K562 (cell line): Measurements from ENCODE around the gene PEPD. TPM values are rescaled to one million over a fixed set of nuclear protein-coding genes. Genes with fewer than 3 reads are reported as not detected.

Source experiments
- ATAC-seq: fragments of 200-7000 bp; cut with Tn5 transposase; 3 replicates; pipeline ENCODE4 v1.9.1; 2020; ENCODE audit warnings: moderate library complexity
- BruUV-seq: library from RNA; stranded (reverse); fragments of 400-500 nt; replicated peaks from 2 replicates; lab custom pipeline; 2021; lab: Mats Ljungman, UMichigan
- CTCF ChIA-PET: fragments of 300-600 bp; formaldehyde crosslinking; extraction: SDS; loops from one replicate; lab custom pipeline; 2021; ENCODE audit warnings: low intra/inter-chr PET ratio; lab: Yijun Ruan, JAX
- POLR2A ChIA-PET: fragments of 300-600, 350-650 bp; sonication (Branson Sonifier 250); formaldehyde crosslinking; extraction: SDS; loops from one replicate; lab custom pipeline; 2021; ENCODE audit warnings: antibody characterized with exemption, inconsistent platforms; lab: Yijun Ruan, JAX
- DNase-seq, 4 experiments: peaks; one replicate each; pipeline versions ENCODE4 v3.0.0 to v3.0.0-alpha.2; 2011 to 2018; ENCODE audit warnings: low spot score in 3 of 4, mixed read lengths in 3 of 4; ENCODE audit errors: extremely low read depth in 1 of 4
- FAIRE-seq: peaks from 2 replicates; lab custom pipeline; 2011; peaks lifted over from hg19 to GRCh38; lab: Jason Lieb, UNC
- H2AFZ ChIP-seq: 2 replicates; pipeline ENCODE4 v1.6.0; 2011; ENCODE audit warnings: low read depth, low read length, control low read depth, inconsistent platforms
- H3K27ac ChIP-seq: fragments of 200-600 bp; 3 replicates; pipeline ENCODE4 v1.8.0; 2011; ENCODE audit warnings: low read depth, mild to moderate bottlenecking, control low read depth, inconsistent platforms, low read length, moderate library complexity, mixed read lengths; ENCODE audit errors: extremely low read depth
- H3K27me3 ChIP-seq, 2 experiments: fragments of 300-600 bp in 1 of 2; 2 replicates in 1 of 2; 3 replicates in 1 of 2; pipeline versions ENCODE4 v1.6.0 to v1.8.0; 2011; ENCODE audit warnings: inconsistent platforms in 2 of 2, low read length in 2 of 2, mild to moderate bottlenecking in 1 of 2, mixed read lengths in 1 of 2, moderate library complexity in 1 of 2; ENCODE audit not compliant: control insufficient read depth in 2 of 2, insufficient read depth in 2 of 2
- H3K36me3 ChIP-seq: fragments of 300-600 bp; 3 replicates; pipeline ENCODE4 v1.8.0; 2011; ENCODE audit warnings: mild to moderate bottlenecking, low read length, inconsistent platforms; ENCODE audit not compliant: control insufficient read depth, insufficient read depth
- H3K4me1 ChIP-seq, 2 experiments: fragments of 200-600 bp in 1 of 2; replicated peaks in 1 of 2; 2 replicates in 1 of 2; 3 replicates in 1 of 2; pipeline versions ENCODE4 v1.5.1 to v1.8.0; 2011; ENCODE audit warnings: inconsistent platforms in 2 of 2, low read length in 2 of 2, mild to moderate bottlenecking in 1 of 2, mixed read lengths in 1 of 2, moderate library complexity in 1 of 2; ENCODE audit not compliant: control insufficient read depth in 2 of 2, insufficient read depth in 2 of 2
- H3K4me2 ChIP-seq: 2 replicates; pipeline ENCODE4 v1.6.1; 2011; ENCODE audit warnings: low read length, control low read depth, inconsistent platforms, mixed read lengths; ENCODE audit not compliant: insufficient read depth
- H3K4me3 ChIP-seq: fragments of 200-600 bp; sonication (generic), shearing (Covaris generic); 2 replicates; pipeline ENCODE4 v1.5.1; 2016; ENCODE audit warnings: control low read depth, inconsistent platforms
- H3K79me2 ChIP-seq: fragments of 200-600 bp; 3 replicates; pipeline ENCODE4 v1.8.0; 2011; ENCODE audit warnings: low read length, inconsistent platforms; ENCODE audit not compliant: control insufficient read depth, insufficient read depth
- H3K9ac ChIP-seq, 2 experiments: 2 replicates each; pipeline versions ENCODE4 v1.6.0 to v1.6.1; 2011; ENCODE audit warnings: low read depth in 2 of 2, low read length in 2 of 2, control low read depth in 1 of 2, inconsistent platforms in 1 of 2, mild to moderate bottlenecking in 1 of 2, mixed read lengths in 1 of 2; ENCODE audit not compliant: insufficient read depth in 1 of 2
- H3K9me1 ChIP-seq: one replicate; pipeline ENCODE4 v1.6.0; 2011; ENCODE audit warnings: inconsistent platforms, mild to moderate bottlenecking, low read length, moderate library complexity; ENCODE audit not compliant: control insufficient read depth, insufficient read depth
- H3K9me3 ChIP-seq: replicated peaks from 2 replicates; pipeline ENCODE4 v1.5.1; 2011; ENCODE audit warnings: low read depth, low read length, inconsistent platforms; ENCODE audit not compliant: control insufficient read depth, insufficient read depth
- H4K20me1 ChIP-seq: replicated peaks from 2 replicates; pipeline ENCODE4 v1.6.1; 2011; ENCODE audit warnings: low read length, inconsistent platforms, mixed read lengths; ENCODE audit not compliant: control insufficient read depth, insufficient read depth
- BRD9 ChIP-seq: fragments of 450-650 bp; IDR thresholded peaks from 2 replicates; pipeline ENCODE4 v1.6.1; 2018; ENCODE audit warnings: low read depth; ENCODE audit not compliant: partially characterized antibody
- CEBPG ChIP-seq, 3 experiments: fragments of 200-800 bp in 1 of 3; sonication (Bioruptor generic) in 1 of 3; sonication (generic) in 1 of 3; formaldehyde crosslinking in 1 of 3; IDR thresholded peaks in 2 of 3; conservative IDR thresholded peaks in 1 of 3; 2 replicates each; pipeline versions ENCODE4 v1.6.1 to v1.8.0; 2016 to 2022; ENCODE audit warnings: missing compliant biosample characterization in 2 of 3, missing genetic modification characterization in 2 of 3, mild to moderate bottlenecking in 1 of 3, missing genetic modification reagents in 1 of 3
- MTA2 ChIP-seq: fragments of 450-650 bp; IDR thresholded peaks from 2 replicates; pipeline ENCODE4 v1.6.1; 2016; ENCODE audit warnings: low read depth
- NFXL1 ChIP-seq: fragments of 450-650 bp; formaldehyde crosslinking; IDR thresholded peaks from 2 replicates; pipeline ENCODE4 v1.4.0; 2021; ENCODE audit warnings: mild to moderate bottlenecking
- NR4A1 ChIP-seq, 2 experiments: fragments of 250-450 bp in 1 of 2; fragments of 450-650 bp in 1 of 2; sonication (Bioruptor Pico) in 1 of 2; IDR thresholded peaks; 2 replicates each; pipeline versions ENCODE4 v1.4.0 to v1.6.1; 2016 to 2020; ENCODE audit warnings: mild to moderate bottlenecking in 2 of 2, missing compliant biosample characterization in 1 of 2, missing genetic modification characterization in 1 of 2, moderate library complexity in 1 of 2
- TFAP4 ChIP-seq: sonication (generic); formaldehyde crosslinking; IDR thresholded peaks from 2 replicates; pipeline ENCODE4 v1.8.0; 2022; ENCODE audit warnings: missing genetic modification reagents, mild to moderate bottlenecking, moderate library complexity, borderline replicate concordance
- ZC3H11A ChIP-seq: IDR thresholded peaks from 2 replicates; pipeline ENCODE4 v1.6.1; 2012; ENCODE audit warnings: low read depth, low read length, improper control_type of control experiment
- ZC3H4 ChIP-seq: sonication (generic); formaldehyde crosslinking; IDR thresholded peaks from 2 replicates; pipeline ENCODE4 v1.9.0; 2021; ENCODE audit warnings: missing genetic modification reagents, borderline replicate concordance
- ZNF134 ChIP-seq: fragments of 250-450 bp; sonication (Bioruptor Pico); conservative IDR thresholded peaks from 2 replicates; pipeline ENCODE4 v1.4.0; 2020
- ZNF408 ChIP-seq: fragments of 250-450 bp; sonication (Bioruptor Pico); IDR thresholded peaks from 2 replicates; pipeline ENCODE4 v1.4.0; 2020; ENCODE audit warnings: low read depth, mild to moderate bottlenecking, moderate library complexity
- ZSCAN29 ChIP-seq: fragments of 450-650 bp; IDR thresholded peaks from 2 replicates; pipeline ENCODE4 v1.6.1; 2017
- WGBS: fragments of 100-300 bp; shearing (Covaris generic); methylation state at CpG from one replicate; pipeline ENCODE4 v1.1.6; 2016; ENCODE audit warnings: low coverage, mixed read lengths; ENCODE audit not compliant: insufficient coverage; ENCODE audit errors: missing lambda C conversion rate; 5-methylcytosine and 5-hydroxymethylcytosine counted together
- in situ Hi-C: fragments of 300-500 bp; cut with MboI; formaldehyde crosslinking; loops from 4 replicates; pipeline ENCODE4 v1.15.0; 2018; ENCODE audit warnings: inconsistent platforms, mixed read lengths
- intact Hi-C: fragments of 100-400 bp; cut with micrococcal nuclease; formaldehyde crosslinking; loops from 2 replicates; pipeline ENCODE4 v1.14.2; 2022
- polyA plus RNA-seq, 8 experiments: library from polyadenylated mRNA; depleted of rRNA in 4 of 8; stranded (reverse) in 5 of 8; unstranded in 3 of 8; fragments of >200 nt; fragmentation: Nextera tagmentation in 2 of 8; fragmentation: Illumina TruSeq in 1 of 8; extraction: Ambion mirVana in 2 of 8; extraction: Trizol in 1 of 8; gene quantifications; 2 replicates each; pipeline versions ENCODE4 v1.2.1 to v1.2.3, GENCODE V29; 2011 to 2014; ENCODE audit warnings: inconsistent platforms in 1 of 8, missing spikeins in 1 of 8
- total RNA-seq, 7 experiments: library from RNA; depleted of rRNA in 6 of 7; stranded (reverse); fragments of >200 nt in 6 of 7; fragmentation: Illumina TruSeq in 2 of 7; extraction: Trizol in 2 of 7; gene quantifications; 2 replicates each; pipeline versions ENCODE4 v1.2.1 to v1.2.3, GENCODE V29; 2011 to 2021; ENCODE audit warnings: low replicate concordance in 1 of 7
- TF ChIP-seq, protein P1 (sequence below): fragments of 250-450 bp; sonication (Bioruptor Pico); IDR thresholded peaks from 2 replicates; pipeline ENCODE4 v1.4.0; 2020; ENCODE audit warnings: mild to moderate bottlenecking, moderate library complexity

The PEPD gene
- total and polyA plus RNA-seq, 9 of the 15 experiments (the other 6 are each of a cell fraction or from before 2014, with no cell fraction given) = 1.3 to 19.2 (median 16.0) TPM

DNA sequence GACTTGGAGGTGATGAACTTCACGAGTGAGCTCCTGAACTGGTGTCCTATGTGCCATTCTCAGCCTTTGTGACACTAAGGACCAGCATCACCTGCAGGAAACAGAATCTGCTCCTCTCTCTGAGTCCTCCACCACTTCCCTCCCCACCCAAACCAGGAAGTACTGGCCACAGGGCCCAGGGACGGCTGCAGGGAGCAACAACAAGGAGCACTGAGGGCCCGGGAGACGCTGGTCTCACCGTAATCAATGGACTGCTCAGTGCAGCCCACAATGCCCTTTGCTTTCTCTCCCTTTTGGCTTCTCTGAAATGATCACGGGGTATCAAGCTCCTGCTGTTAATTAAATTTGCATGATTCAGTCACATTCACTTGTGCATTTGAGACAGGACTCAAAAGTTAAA is 18.6 kb downstream of the PEPD start (continued):
- TF ChIP-seq ZNF134 (CRISPR knock-in tag) (no peak), CEBPG (CRISPR knock-in tag; IDR thresholded peaks at IDR 0.05) (no peak), CEBPG (tag; conservative IDR thresholded peaks at IDR 0.05 in 1 of 2, IDR thresholded peaks at IDR 0.05 in 1 of 2) (no peak), ZC3H11A (no peak), ZC3H4 (CRISPR knock-in tag) (no peak), NR4A1 (CRISPR knock-in tag; IDR thresholded peaks at IDR 0.05) (no peak), NR4A1 (tag; IDR thresholded peaks at IDR 0.05) (no peak), ZSCAN29 (no peak), TFAP4 (CRISPR knock-in tag) (no peak)
- TF ChIP-seq, protein P1, sequence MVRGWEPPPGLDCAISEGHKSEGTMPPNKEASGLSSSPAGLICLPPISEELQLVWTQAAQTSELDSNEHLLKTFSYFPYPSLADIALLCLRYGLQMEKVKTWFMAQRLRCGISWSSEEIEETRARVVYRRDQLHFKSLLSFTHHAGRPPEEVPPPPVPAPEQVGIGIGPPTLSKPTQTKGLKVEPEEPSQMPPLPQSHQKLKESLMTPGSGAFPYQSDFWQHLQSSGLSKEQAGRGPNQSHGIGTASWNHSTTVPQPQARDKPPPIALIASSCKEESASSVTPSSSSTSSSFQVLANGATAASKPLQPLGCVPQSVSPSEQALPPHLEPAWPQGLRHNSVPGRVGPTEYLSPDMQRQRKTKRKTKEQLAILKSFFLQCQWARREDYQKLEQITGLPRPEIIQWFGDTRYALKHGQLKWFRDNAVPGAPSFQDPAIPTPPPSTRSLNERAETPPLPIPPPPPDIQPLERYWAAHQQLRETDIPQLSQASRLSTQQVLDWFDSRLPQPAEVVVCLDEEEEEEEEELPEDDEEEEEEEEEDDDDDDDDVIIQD (CRISPR knock-in tag) = no peak

DNA sequence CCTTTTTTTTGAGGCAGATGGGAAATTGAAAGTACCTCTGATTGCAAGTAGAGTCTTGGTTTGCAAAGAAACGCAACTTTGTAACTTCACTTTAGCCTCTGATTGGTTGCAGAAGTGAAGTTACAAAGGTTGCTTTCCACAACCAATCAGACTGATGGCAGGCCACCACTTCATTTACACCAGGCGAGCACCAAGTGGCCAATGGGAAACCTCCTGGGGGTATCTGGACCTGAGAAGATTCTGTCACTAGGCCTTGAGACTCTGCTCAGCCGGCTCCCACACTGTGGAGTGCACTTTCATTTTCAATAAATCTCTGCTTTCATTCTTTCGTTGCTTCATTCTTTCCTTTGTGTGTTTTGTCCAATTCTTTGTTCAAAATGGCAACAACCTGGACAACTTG is 19.1 kb downstream of the PEPD start:
- Histone ChIP-seq H3K27me3 (no peaks in the 10 kb centered on the region; a peak in 2 of 5 replicates), H3K4me1 (peaks cover 0 to 5% of the 10 kb centered on the region in 2 experiments; a peak in 2 of 5 replicates), H3K4me3 (no peak overlapping the region), H3K36me3 (no peaks in the 10 kb centered on the region), H3K9me3 (no peaks in the 10 kb centered on the region), H4K20me1 (peaks cover 3% of the 10 kb centered on the region)
- POLR2A ChIA-PET = no interaction called here
- intact Hi-C loops = no loop called here
- no peak for FAIRE-seq
- TF ChIP-seq MTA2 = no peak
- TF ChIP-seq BRD9 = no peak
- no peak for TF ChIP-seq ZNF408 (CRISPR knock-in tag)
- TF ChIP-seq NFXL1 (CRISPR knock-in tag) = no peak
- TF ChIP-seq, all 486 proteins: peak for 0
- BruUV-seq = no TSS peak
- ATAC-seq (no peak), DNase-seq (no peak)
- in situ Hi-C loops = no loop called here
- no peak overlapping the region for H3K27ac ChIP-seq
- H3K9me1 ChIP-seq = no peaks in the 10 kb centered on the region
- WGBS = 32% methylated on average over 4 of the region's 4 CpGs
- CTCF ChIA-PET = no interaction called here
- no peaks in the 10 kb centered on the region for H3K79me2 ChIP-seq
- no peak overlapping the region for H3K4me2 ChIP-seq
- H3K9ac ChIP-seq = no peak overlapping the region
- no peak overlapping the region for H2AFZ ChIP-seq
